Astrocyte of the cerebellum (primary cell): ENCODE data around the gene XYLT1.

Experiments
- DNase-seq: peaks from one replicate; pipeline ENCODE4 v3.0.0-alpha.2; 2011; ENCODE audit warnings: low read depth
- H3K4me3 ChIP-seq: 2 replicates; pipeline ENCODE4 v1.5.1; 2011; ENCODE audit warnings: mild to moderate bottlenecking, low read depth, low read length, moderate library complexity
- CTCF ChIP-seq: IDR thresholded peaks from 2 replicates; pipeline ENCODE4 v1.5.1; 2012; ENCODE audit warnings: low read length, low read depth, moderate library complexity, mild to moderate bottlenecking; ENCODE audit errors: missing control alignments
- in situ Hi-C: cut with HindIII; loops from 2 replicates; pipeline ENCODE4 v1.10.0; 2017; ENCODE audit warnings: low sequenced_read_pairs

The XYLT1 gene

GRCh38 chr16:17461951-17462729 is 8.6 kb downstream of the XYLT1 start:
- no peak for DNase-seq
- TF ChIP-seq CTCF = peak; percentile 2
- in situ Hi-C loops = loop anchor here (5.0 kb wide), 1 partner anchor 45 kb away; no protein-coding TSS in a partner anchor
- no peak overlapping the region for H3K4me3 ChIP-seq

- in situ Hi-C loops = loop anchor here (5.0 kb wide), 1 partner anchor 44 kb away; no protein-coding TSS in a partner anchor
- TF ChIP-seq CTCF = no peak
- no peak overlapping the region for H3K4me3 ChIP-seq
- DNase-seq = no peak
These were observed 9.9 kb downstream of the XYLT1 start for GRCh38 chr16:17460890-17461289.

GRCh38 chr16:17459903-17460521 is 10.7 kb downstream of the XYLT1 start:
- in situ Hi-C loops = loop anchor here (5.0 kb wide), 1 partner anchor 43 kb away; no protein-coding TSS in a partner anchor

GRCh38 chr16:17457997-17458396 is 12.8 kb downstream of the XYLT1 start:
- TF ChIP-seq CTCF = no peak
- no peak overlapping the region for H3K4me3 ChIP-seq
- DNase-seq = no peak
- in situ Hi-C loops = no loop called here

More at GRCh38 chr16:17459903-17460521, 10.7 kb downstream of the XYLT1 start:
- no peak for DNase-seq
- no peak overlapping the region for H3K4me3 ChIP-seq
- no peak for TF ChIP-seq CTCF

GRCh38 chr16:17457513-17457912 is 13.2 kb downstream of the XYLT1 start:
- in situ Hi-C loops = no loop called here
- no peak overlapping the region for H3K4me3 ChIP-seq
- TF ChIP-seq CTCF = no peak
- DNase-seq = no peak

GRCh38 chr16:17454162-17454730 is 16.5 kb downstream of the XYLT1 start:
- in situ Hi-C loops = no loop called here
- TF ChIP-seq CTCF = no peak

More at GRCh38 chr16:17454162-17454730, 16.5 kb downstream of the XYLT1 start:
- no peak overlapping the region for H3K4me3 ChIP-seq
- DNase-seq = no peak
